HepG2 (cell line): ENCODE measurements around the gene OSBPL2. TPM values are rescaled to one million over a fixed set of nuclear protein-coding genes. Genes with fewer than 3 reads are reported as not detected.

ENCODE experiments used
- ARID2 ChIP-seq: sonication (generic); formaldehyde crosslinking; IDR thresholded peaks from 2 replicates; pipeline ENCODE4 v1.8.1; 2022; ENCODE audit warnings: mild to moderate bottlenecking, missing genetic modification reagents, borderline replicate concordance
- EP300 ChIP-seq, 3 experiments: sonication (generic) in 1 of 3; formaldehyde crosslinking in 1 of 3; IDR thresholded peaks; 2 replicates each; pipeline versions ENCODE4 v1.5.1 to v1.6.1; 2011 to 2020; ENCODE audit warnings: low read depth in 2 of 3, low read length in 2 of 3, borderline replicate concordance in 1 of 3, improper control_type of control experiment in 1 of 3, mild to moderate bottlenecking in 1 of 3, missing genetic modification reagents in 1 of 3, moderate library complexity in 1 of 3
- HDAC2 ChIP-seq: sonication (generic); formaldehyde crosslinking; IDR thresholded peaks from 2 replicates; pipeline ENCODE4 v1.4.0; 2020; ENCODE audit warnings: missing genetic modification reagents
- KLF9 ChIP-seq: IDR thresholded peaks from 2 replicates; pipeline ENCODE4 v1.6.1; 2016; ENCODE audit warnings: low read depth
- PREB ChIP-seq: sonication (generic); formaldehyde crosslinking; IDR thresholded peaks from 2 replicates; pipeline ENCODE4 v1.4.0; 2020; ENCODE audit warnings: missing genetic modification reagents
- RFXANK ChIP-seq: IDR thresholded peaks from 2 replicates; pipeline ENCODE4 v1.6.1; 2016
- TERF1 ChIP-seq: sonication (generic); formaldehyde crosslinking; IDR thresholded peaks from 2 replicates; pipeline ENCODE4 v1.8.0; 2022; ENCODE audit warnings: mild to moderate bottlenecking, missing genetic modification reagents, moderate library complexity
- ZNF629 ChIP-seq: sonication (generic); formaldehyde crosslinking; conservative IDR thresholded peaks from 2 replicates; pipeline ENCODE4 v1.5.0; 2020; ENCODE audit warnings: missing genetic modification reagents
- ZNF766 ChIP-seq: sonication (generic); formaldehyde crosslinking; IDR thresholded peaks from 2 replicates; pipeline ENCODE4 v1.5.0; 2020; ENCODE audit warnings: missing genetic modification reagents, borderline replicate concordance
- ZNF879 ChIP-seq: sonication (generic); formaldehyde crosslinking; IDR thresholded peaks from 2 replicates; pipeline ENCODE4 v1.8.1; 2023; ENCODE audit warnings: missing genetic modification reagents
- ZSCAN31 ChIP-seq: sonication (generic); formaldehyde crosslinking; IDR thresholded peaks from 2 replicates; pipeline ENCODE4 v1.5.0; 2020; ENCODE audit warnings: low read depth, mild to moderate bottlenecking, missing genetic modification reagents
- polyA plus RNA-seq, 8 experiments: library from polyadenylated mRNA; depleted of rRNA in 3 of 8; stranded (reverse) in 7 of 8; unstranded in 1 of 8; fragments of >200 nt; fragmentation: Illumina TruSeq in 4 of 8; extraction: Trizol in 4 of 8; gene quantifications; 2 replicates each; pipeline versions ENCODE4 v1.2.1 to v1.2.3, GENCODE V29; 2011 to 2016; ENCODE audit warnings: low read depth in 4 of 8, missing spikeins in 1 of 8, mixed read lengths in 1 of 8; ENCODE audit not compliant: insufficient read depth in 1 of 8
- total RNA-seq, 5 experiments: library from RNA; depleted of rRNA; stranded (reverse); fragments of >200 nt; fragmentation: Illumina TruSeq; extraction: Trizol; gene quantifications; 2 replicates each; pipeline ENCODE4 v1.2.3, GENCODE V29; 2016; ENCODE audit warnings: low read depth in 1 of 5
- TF ChIP-seq, protein P1 (sequence below): IDR thresholded peaks from 2 replicates; pipeline ENCODE4 v1.6.1; 2016; ENCODE audit warnings: missing biosample characterization, missing genetic modification reagents, low read depth
- TF ChIP-seq, protein P2 (sequence below): sonication (generic); formaldehyde crosslinking; IDR thresholded peaks from 2 replicates; pipeline ENCODE4 v1.5.0; 2020; ENCODE audit warnings: missing genetic modification reagents
- TF ChIP-seq, protein P3 (sequence below): sonication (generic); formaldehyde crosslinking; IDR thresholded peaks from 2 replicates; pipeline ENCODE4; 2020; ENCODE audit warnings: missing genetic modification reagents, mild to moderate bottlenecking, borderline replicate concordance

The OSBPL2 gene
- total and polyA plus RNA-seq, 2 of the 13 experiments (the other 11 are each of a cell fraction or from before 2014, with no cell fraction given) = 18.5 to 37.4 TPM

GRCh38 chr20:62302341-62303061 is 64.2 kb downstream of the OSBPL2 start, which contains the start of gene ADRM1 (continued):
- TF ChIP-seq KLF9 (CRISPR knock-in tag) (peak; percentile 86; the same call in 1 of the 2 replicates), EP300 (IDR thresholded peaks at IDR 0.05; ENCODE audit: low read depth in 2 of 2, low read length in 2 of 2) (peak; percentile 80 to 96; a peak in 3 of 4 replicates), EP300 (CRISPR knock-in tag; IDR thresholded peaks at IDR 0.05; ENCODE audit: borderline replicate concordance) (peak; percentile 81; the same call in 1 of the 2 replicates), ZNF629 (CRISPR knock-in tag) (peak; percentile 34; the same call in 1 of the 2 replicates), RFXANK (CRISPR knock-in tag) (no peak), TERF1 (no peak), ZNF879 (CRISPR knock-in tag) (no peak), ZSCAN31 (CRISPR knock-in tag) (peak; percentile 44; the same call in 1 of the 2 replicates), ZNF766 (peak; percentile 90; the same call in 1 of the 2 replicates), PREB (CRISPR knock-in tag) (no peak), HDAC2 (peak; percentile 91), ARID2 (CRISPR knock-in tag) (no peak)
- TF ChIP-seq, protein P1, sequence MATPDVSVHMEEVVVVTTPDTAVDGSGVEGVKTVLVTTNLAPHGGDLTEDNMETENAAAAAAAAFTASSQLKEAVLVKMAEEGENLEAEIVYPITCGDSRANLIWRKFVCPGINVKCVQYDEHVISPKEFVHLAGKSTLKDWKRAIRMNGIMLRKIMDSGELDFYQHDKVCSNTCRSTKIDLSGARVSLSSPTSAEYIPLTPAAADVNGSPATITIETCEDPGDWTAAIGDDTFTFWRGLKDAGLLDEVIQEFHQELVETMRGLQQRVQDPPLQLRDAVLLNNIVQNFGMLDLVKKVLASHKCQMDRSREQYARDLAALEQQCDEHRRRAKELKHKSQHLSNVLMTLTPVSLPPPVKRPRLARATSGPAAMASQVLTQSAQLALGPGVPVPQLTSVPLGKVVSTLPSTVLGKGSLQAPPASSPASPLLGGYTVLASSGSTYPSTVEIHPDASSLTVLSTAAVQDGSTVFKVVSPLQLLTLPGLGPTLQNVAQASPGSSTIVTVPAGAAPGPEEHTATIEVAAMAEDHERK = peak; percentile 70; the same call in 1 of the 2 replicates
- TF ChIP-seq, protein P2, sequence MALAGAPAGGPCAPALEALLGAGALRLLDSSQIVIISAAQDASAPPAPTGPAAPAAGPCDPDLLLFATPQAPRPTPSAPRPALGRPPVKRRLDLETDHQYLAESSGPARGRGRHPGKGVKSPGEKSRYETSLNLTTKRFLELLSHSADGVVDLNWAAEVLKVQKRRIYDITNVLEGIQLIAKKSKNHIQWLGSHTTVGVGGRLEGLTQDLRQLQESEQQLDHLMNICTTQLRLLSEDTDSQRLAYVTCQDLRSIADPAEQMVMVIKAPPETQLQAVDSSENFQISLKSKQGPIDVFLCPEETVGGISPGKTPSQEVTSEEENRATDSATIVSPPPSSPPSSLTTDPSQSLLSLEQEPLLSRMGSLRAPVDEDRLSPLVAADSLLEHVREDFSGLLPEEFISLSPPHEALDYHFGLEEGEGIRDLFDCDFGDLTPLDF (CRISPR knock-in tag) = peak; percentile 89
- TF ChIP-seq, protein P3, sequence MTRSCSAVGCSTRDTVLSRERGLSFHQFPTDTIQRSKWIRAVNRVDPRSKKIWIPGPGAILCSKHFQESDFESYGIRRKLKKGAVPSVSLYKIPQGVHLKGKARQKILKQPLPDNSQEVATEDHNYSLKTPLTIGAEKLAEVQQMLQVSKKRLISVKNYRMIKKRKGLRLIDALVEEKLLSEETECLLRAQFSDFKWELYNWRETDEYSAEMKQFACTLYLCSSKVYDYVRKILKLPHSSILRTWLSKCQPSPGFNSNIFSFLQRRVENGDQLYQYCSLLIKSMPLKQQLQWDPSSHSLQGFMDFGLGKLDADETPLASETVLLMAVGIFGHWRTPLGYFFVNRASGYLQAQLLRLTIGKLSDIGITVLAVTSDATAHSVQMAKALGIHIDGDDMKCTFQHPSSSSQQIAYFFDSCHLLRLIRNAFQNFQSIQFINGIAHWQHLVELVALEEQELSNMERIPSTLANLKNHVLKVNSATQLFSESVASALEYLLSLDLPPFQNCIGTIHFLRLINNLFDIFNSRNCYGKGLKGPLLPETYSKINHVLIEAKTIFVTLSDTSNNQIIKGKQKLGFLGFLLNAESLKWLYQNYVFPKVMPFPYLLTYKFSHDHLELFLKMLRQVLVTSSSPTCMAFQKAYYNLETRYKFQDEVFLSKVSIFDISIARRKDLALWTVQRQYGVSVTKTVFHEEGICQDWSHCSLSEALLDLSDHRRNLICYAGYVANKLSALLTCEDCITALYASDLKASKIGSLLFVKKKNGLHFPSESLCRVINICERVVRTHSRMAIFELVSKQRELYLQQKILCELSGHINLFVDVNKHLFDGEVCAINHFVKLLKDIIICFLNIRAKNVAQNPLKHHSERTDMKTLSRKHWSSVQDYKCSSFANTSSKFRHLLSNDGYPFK = peak; percentile 56
